SHP77 (cell line): ENCODE measurements around the gene HMHB1.

Experiments
- DNase-seq, 2 experiments: peaks; one replicate each; lab custom pipeline; 2025; lab: John Stamatoyannopoulos, UW

HMHB1 gene

GRCh38 chr5:143812085-143812705 is at the start of gene HMHB1:
Gene HMHB1, plus strand, starts transcription at chr5:143812161.
- peak; percentile 91 to 96 for DNase-seq

- DNase-seq: no peak
Measured at GRCh38 chr5:143762636-143763220, 49.2 kb upstream of the HMHB1 start.

GRCh38 chr5:143767162-143767561 is 44.8 kb upstream of the HMHB1 start:
- DNase-seq: no peak

- DNase-seq: no peak
Measured at GRCh38 chr5:143769026-143769786, 42.8 kb upstream of the HMHB1 start.

GRCh38 chr5:143770450-143770849 is 41.5 kb upstream of the HMHB1 start:
- no peak for DNase-seq

- no peak for DNase-seq
Measured at GRCh38 chr5:143771189-143771588, 40.8 kb upstream of the HMHB1 start.

GRCh38 chr5:143771602-143772001 is 40.4 kb upstream of the HMHB1 start:
- no peak for DNase-seq

- DNase-seq: no peak
Measured at GRCh38 chr5:143772621-143773020, 39.3 kb upstream of the HMHB1 start.

GRCh38 chr5:143775258-143775657 is 36.7 kb upstream of the HMHB1 start:
- no peak for DNase-seq

GRCh38 chr5:143776951-143777350 is 35.0 kb upstream of the HMHB1 start:
- DNase-seq: no peak

GRCh38 chr5:143779506-143779905 is 32.5 kb upstream of the HMHB1 start:
- DNase-seq: no peak

- DNase-seq: no peak
Measured at GRCh38 chr5:143781993-143782520, 29.9 kb upstream of the HMHB1 start.

- no peak for DNase-seq
Measured at GRCh38 chr5:143782588-143783386, 29.2 kb upstream of the HMHB1 start.

- no peak for DNase-seq
Measured at GRCh38 chr5:143788401-143788800, 23.6 kb upstream of the HMHB1 start.

- DNase-seq: no peak
Measured at GRCh38 chr5:143790457-143791112, 21.4 kb upstream of the HMHB1 start.

- DNase-seq: no peak
Measured at GRCh38 chr5:143791848-143792731, 19.9 kb upstream of the HMHB1 start.

GRCh38 chr5:143793249-143793648 is 18.7 kb upstream of the HMHB1 start:
- no peak for DNase-seq

- no peak for DNase-seq
Measured at GRCh38 chr5:143796125-143796524, 15.8 kb upstream of the HMHB1 start.

GRCh38 chr5:143796753-143797152 is 15.2 kb upstream of the HMHB1 start:
- no peak for DNase-seq

GRCh38 chr5:143800715-143801114 is 11.2 kb upstream of the HMHB1 start:
- DNase-seq: no peak
